ENCODE data around the gene VPS35. TPM values are rescaled to one million over a fixed set of nuclear protein-coding genes. Genes with fewer than 3 reads are reported as not detected.

The VPS35 gene
- total and polyA plus RNA-seq, 2 of the 13 experiments (the other 11 are each of a cell fraction or from before 2014, with no cell fraction given) = 30.7 to 136 TPM

- TF ChIP-seq ZBED4 (CRISPR knock-in tag; IDR thresholded peaks at IDR 0.05; ENCODE audit: borderline replicate concordance) = no peak
- no peak for TF ChIP-seq NR2C2 (CRISPR knock-in tag; IDR thresholded peaks at IDR 0.05; ENCODE audit: borderline replicate concordance)
- 0 out of 2 replicates have a peak, but pooled peaks have one; percentile 13 for TF ChIP-seq KAT8 (CRISPR knock-in tag; IDR thresholded peaks at IDR 0.05)
- no peak for TF ChIP-seq ZNF660 (CRISPR knock-in tag; IDR thresholded peaks at IDR 0.05; ENCODE audit: borderline replicate concordance, low read depth)
- no peak for TF ChIP-seq ZNF275 (CRISPR knock-in tag; IDR thresholded peaks at IDR 0.05; ENCODE audit: borderline replicate concordance)
- TF ChIP-seq CHD4 (IDR thresholded peaks at IDR 0.05; ENCODE audit: borderline replicate concordance, low read length) = no peak
- TF ChIP-seq ZNF205 (CRISPR knock-in tag; IDR thresholded peaks at IDR 0.05) = peak; percentile 49; the same call in 1 of the 2 replicates
- TF ChIP-seq ZFP91 (CRISPR knock-in tag; IDR thresholded peaks at IDR 0.05; ENCODE audit: borderline replicate concordance) = no peak
- TF ChIP-seq YEATS2 (CRISPR knock-in tag; IDR thresholded peaks at IDR 0.05; ENCODE audit: borderline replicate concordance) = no peak
- no peak for TF ChIP-seq NRL (CRISPR knock-in tag; IDR thresholded peaks at IDR 0.05; ENCODE audit: borderline replicate concordance)
- TF ChIP-seq IRF2 (CRISPR knock-in tag; IDR thresholded peaks at IDR 0.05) = peak; percentile 36; the same call in 1 of the 2 replicates
- TF ChIP-seq GLI4 (CRISPR knock-in tag; IDR thresholded peaks at IDR 0.05; ENCODE audit: borderline replicate concordance) = no peak; the same call in 1 of the 2 replicates
- no peak for TF ChIP-seq PLSCR1 (CRISPR knock-in tag; IDR thresholded peaks at IDR 0.05; ENCODE audit: borderline replicate concordance)
- TF ChIP-seq ZNF326 (CRISPR knock-in tag; IDR thresholded peaks at IDR 0.05; ENCODE audit: borderline replicate concordance) = no peak
- no peak for TF ChIP-seq MAFF (IDR thresholded peaks at IDR 0.05; ENCODE audit: low read depth, low read length)
- peak; percentile 1 for TF ChIP-seq PTBP1 (IDR thresholded peaks at IDR 0.05; ENCODE audit: low read depth, low read length, poor library complexity, severe bottlenecking)
- no peak for TF ChIP-seq E2F2 (CRISPR knock-in tag; IDR thresholded peaks at IDR 0.05; ENCODE audit: borderline replicate concordance)
- TF ChIP-seq ARNTL (CRISPR knock-in tag; IDR thresholded peaks at IDR 0.05) = no peak
- TF ChIP-seq NR2F6 (IDR thresholded peaks at IDR 0.05) = no peak
- peak; percentile 50 for TF ChIP-seq NR2F6 (CRISPR knock-in tag; IDR thresholded peaks at IDR 0.05)
Observed at GRCh38 chr16:46690281-46691178, 1.6 kb upstream of the VPS35 start (continued).
